Karpas-422 (cell line): ENCODE results near the gene IL19. TPM values are rescaled to one million over a fixed set of nuclear protein-coding genes. Genes with fewer than 3 reads are reported as not detected.

Experiments
- DNase-seq: peaks from one replicate; pipeline ENCODE4 v3.0.0-alpha.2; 2015
- H2AFZ ChIP-seq: fragments of 200-600 bp; sonication (generic); 2 replicates; pipeline ENCODE4 v1.6.1; 2014; ENCODE audit warnings: antibody characterized with exemption, low read length, mixed read lengths
- H3K27ac ChIP-seq: fragments of 200-600 bp; sonication (generic); 2 replicates; pipeline ENCODE4 v1.5.1; 2014; ENCODE audit warnings: mild to moderate bottlenecking, low read length, moderate library complexity
- H3K27me3 ChIP-seq: fragments of 200-600 bp; sonication (generic); 2 replicates; pipeline ENCODE4 v1.6.1; 2014; ENCODE audit warnings: low read length, mixed read lengths
- H3K36me3 ChIP-seq: fragments of 200-600 bp; sonication (generic); 2 replicates; pipeline ENCODE4 v1.6.1; 2014; ENCODE audit warnings: low read length, mixed read lengths; ENCODE audit not compliant: insufficient read depth
- H3K4me1 ChIP-seq: fragments of 200-600 bp; sonication (generic); 2 replicates; pipeline ENCODE4 v1.6.1; 2014; ENCODE audit warnings: mild to moderate bottlenecking, low read length, mixed read lengths
- H3K4me2 ChIP-seq: fragments of 200-600 bp; sonication (generic); 2 replicates; pipeline ENCODE4 v1.6.1; 2014; ENCODE audit warnings: low read length, low read depth, mild to moderate bottlenecking; ENCODE audit not compliant: poor library complexity, severe bottlenecking
- H3K4me3 ChIP-seq: fragments of 200-600 bp; sonication (generic); 2 replicates; pipeline ENCODE4 v1.5.1; 2014; ENCODE audit warnings: mild to moderate bottlenecking, antibody characterized with exemption, low read length, mixed read lengths
- H3K79me2 ChIP-seq: fragments of 200-600 bp; sonication (generic); 2 replicates; pipeline ENCODE4 v1.6.1; 2014; ENCODE audit warnings: mild to moderate bottlenecking, low read length, mixed read lengths
- H3K9ac ChIP-seq: fragments of 200-600 bp; sonication (generic); 2 replicates; pipeline ENCODE4 v1.6.0; 2014; ENCODE audit warnings: low read length
- H3K9me2 ChIP-seq: fragments of 200-600 bp; sonication (generic), shearing (Covaris generic); replicated peaks from 2 replicates; pipeline ENCODE4 v1.6.0; 2014; ENCODE audit warnings: mild to moderate bottlenecking, low read length, moderate library complexity; ENCODE audit not compliant: insufficient read depth
- H3K9me3 ChIP-seq: fragments of 300-700, 200-600 bp; sonication (generic); 2 replicates; pipeline ENCODE4 v1.6.1; 2014; ENCODE audit warnings: low read length, mixed read lengths
- H4K20me1 ChIP-seq: fragments of 200-600 bp; sonication (generic); 2 replicates; pipeline ENCODE4 v1.6.1; 2014; ENCODE audit warnings: mild to moderate bottlenecking, antibody characterized with exemption, low read length, low read depth; ENCODE audit not compliant: insufficient read depth
- total RNA-seq: library from RNA; depleted of rRNA; stranded (reverse); fragments of >200 nt; shearing (Covaris generic); gene quantifications from 2 replicates; pipeline ENCODE4 v1.2.3, GENCODE V29; 2014; ENCODE audit warnings: low replicate concordance

The IL19 gene
- total RNA-seq, 1 experiment from 2014 or later: not detected

DNA sequence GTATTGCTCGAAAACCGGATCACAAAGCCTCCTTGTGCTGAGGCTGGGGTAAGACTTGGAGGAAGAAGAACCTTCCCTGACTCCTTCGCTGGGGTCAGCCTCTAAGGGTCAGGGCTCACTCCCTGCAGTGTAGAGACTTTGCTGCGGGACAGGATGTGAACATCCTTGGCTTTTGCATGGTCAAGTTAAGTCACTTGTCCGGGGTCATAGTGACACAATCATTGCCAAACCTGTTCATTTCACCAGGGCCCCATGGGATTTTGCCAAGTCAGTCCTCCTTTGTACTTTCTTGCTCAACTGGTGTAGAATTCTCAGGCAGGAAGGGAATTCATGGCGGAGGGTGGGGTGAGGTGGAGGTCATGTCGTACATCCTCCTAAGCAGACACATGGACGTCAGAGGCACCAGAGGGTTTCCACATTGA lies 26.4 kb downstream of the IL19 start:
- no peak overlapping the region for H2AFZ ChIP-seq
- H3K9me2 ChIP-seq: no peaks in the 10 kb centered on the region
- no peaks in the 10 kb centered on the region for H3K9me3 ChIP-seq
- no peak overlapping the region for H3K4me3 ChIP-seq
- H4K20me1 ChIP-seq: no peaks in the 10 kb centered on the region
- DNase-seq: no peak
- H3K27ac ChIP-seq: no peak overlapping the region
- H3K27me3 ChIP-seq: no peaks in the 10 kb centered on the region
- H3K4me1 ChIP-seq: no peaks in the 10 kb centered on the region
- H3K79me2 ChIP-seq: no peaks in the 10 kb centered on the region
- no peak overlapping the region for H3K4me2 ChIP-seq
- no peak overlapping the region for H3K9ac ChIP-seq
- H3K36me3 ChIP-seq: no peaks in the 10 kb centered on the region

DNA sequence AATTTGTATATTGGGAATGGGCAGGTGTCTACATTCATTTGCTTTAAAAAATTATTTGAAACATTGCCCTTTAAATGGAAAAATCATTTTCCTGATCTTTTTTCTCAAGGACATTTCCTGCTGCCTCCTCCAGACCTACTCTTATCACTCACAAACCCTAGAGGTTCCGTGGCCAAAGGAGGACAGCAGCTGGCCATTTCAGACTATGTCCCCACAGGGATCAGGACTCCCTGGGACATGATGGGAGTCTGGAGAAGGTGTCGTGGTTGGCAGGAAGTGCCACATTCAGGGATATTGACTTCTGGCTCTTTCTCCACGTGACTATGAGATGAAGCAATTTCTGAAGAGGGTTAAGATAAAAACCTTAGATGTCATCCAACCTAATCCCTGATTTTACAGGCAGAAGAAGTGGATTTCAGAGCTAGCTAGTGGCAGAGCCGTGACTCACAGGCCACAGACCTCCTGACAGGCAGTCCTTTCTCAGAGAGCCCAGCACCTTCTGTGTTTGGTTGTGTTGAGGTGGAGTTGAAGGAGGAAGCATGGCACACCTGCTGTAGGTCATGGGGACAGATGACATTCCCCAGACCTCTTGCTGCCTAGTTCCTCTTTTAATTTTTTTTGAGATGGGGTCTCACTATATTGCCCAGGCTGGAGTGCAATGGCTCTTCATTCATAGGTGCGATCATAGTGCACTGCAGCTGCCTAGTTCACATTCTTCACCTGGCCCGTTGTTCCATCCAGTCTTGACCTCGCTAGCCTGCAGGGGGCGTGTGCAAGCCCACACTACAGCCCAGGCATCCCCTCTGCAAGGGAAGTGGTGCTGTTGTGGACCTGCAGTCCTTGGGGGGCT lies 27.2 kb downstream of the IL19 start:
- H3K79me2 ChIP-seq: no peaks in the 10 kb centered on the region
- DNase-seq: peak; percentile 76
- no peak overlapping the region for H3K4me3 ChIP-seq
- no peaks in the 10 kb centered on the region for H3K27me3 ChIP-seq
- H3K9ac ChIP-seq: no peak overlapping the region
- H3K9me3 ChIP-seq: no peaks in the 10 kb centered on the region
- no peaks in the 10 kb centered on the region for H3K36me3 ChIP-seq
- no peaks in the 10 kb centered on the region for H3K9me2 ChIP-seq
- no peak overlapping the region for H3K27ac ChIP-seq
- H3K4me1 ChIP-seq: no peaks in the 10 kb centered on the region
- H2AFZ ChIP-seq: no peak overlapping the region
- no peak overlapping the region for H3K4me2 ChIP-seq
- no peaks in the 10 kb centered on the region for H4K20me1 ChIP-seq

- Histone ChIP-seq H3K4me3 (no peak overlapping the region), H3K27ac (no peak overlapping the region), H3K9ac (no peak overlapping the region), H3K9me2 (no peaks in the 10 kb centered on the region), H3K27me3 (no peaks in the 10 kb centered on the region), H3K79me2 (no peaks in the 10 kb centered on the region), H3K4me1 (no peaks in the 10 kb centered on the region), H3K4me2 (no peak overlapping the region), H4K20me1 (no peaks in the 10 kb centered on the region), H3K9me3 (no peaks in the 10 kb centered on the region), H2AFZ (no peak overlapping the region), H3K36me3 (no peaks in the 10 kb centered on the region)
- DNase-seq: no peak
These were observed 27.9 kb downstream of the IL19 start for GRCh38 chr1:206798384-206798996.

DNA sequence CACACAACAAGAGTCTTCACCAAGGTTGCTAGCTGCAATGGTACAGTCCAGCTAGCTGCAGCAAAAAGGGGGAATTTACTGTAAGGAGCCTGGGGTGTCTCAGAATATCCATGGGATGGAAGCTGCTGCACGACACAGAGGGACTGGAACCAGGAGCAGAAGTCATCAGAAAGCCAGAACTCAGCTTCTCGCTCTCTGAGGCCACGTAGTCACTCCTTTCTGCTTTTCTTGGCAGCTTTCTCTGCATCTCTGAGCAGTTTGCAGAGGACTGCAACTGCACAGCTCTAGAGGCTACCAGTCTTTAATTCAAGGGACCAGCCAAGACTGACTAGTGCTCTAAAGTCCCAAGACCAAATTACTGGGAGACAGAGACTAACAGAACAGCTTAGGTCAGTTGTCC lies 28.7 kb downstream of the IL19 start:
- DNase-seq: no peak
- no peaks in the 10 kb centered on the region for H3K9me3 ChIP-seq
- no peak overlapping the region for H3K9ac ChIP-seq
- no peak overlapping the region for H3K27ac ChIP-seq
- H3K79me2 ChIP-seq: no peaks in the 10 kb centered on the region
- H3K27me3 ChIP-seq: no peaks in the 10 kb centered on the region
- H3K4me3 ChIP-seq: no peak overlapping the region
- H2AFZ ChIP-seq: no peak overlapping the region
- no peaks in the 10 kb centered on the region for H3K4me1 ChIP-seq
- no peak overlapping the region for H3K4me2 ChIP-seq
- H4K20me1 ChIP-seq: no peaks in the 10 kb centered on the region
- no peaks in the 10 kb centered on the region for H3K36me3 ChIP-seq
- H3K9me2 ChIP-seq: no peaks in the 10 kb centered on the region

DNA sequence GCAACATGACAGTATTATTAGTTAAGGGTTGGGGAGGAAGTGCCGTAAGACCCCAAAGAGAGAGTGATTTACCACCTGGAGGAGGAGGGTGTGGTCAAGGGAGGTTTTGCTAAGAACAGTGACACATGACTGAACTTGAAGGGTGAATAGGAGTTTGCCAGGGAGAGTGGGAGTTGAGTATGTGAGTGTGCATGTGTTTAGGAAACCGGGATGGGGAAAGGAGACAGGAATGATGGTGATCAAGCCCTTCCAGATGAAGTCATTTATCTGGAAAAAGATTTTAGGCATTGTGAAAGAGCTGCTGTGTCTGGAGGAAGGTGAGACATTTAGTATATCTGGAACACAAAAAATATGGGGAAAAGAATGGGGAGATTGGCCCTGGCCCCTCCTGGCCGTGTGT lies 29.8 kb downstream of the IL19 start:
- no peak overlapping the region for H3K4me3 ChIP-seq
- H3K79me2 ChIP-seq: no peaks in the 10 kb centered on the region
- no peak for DNase-seq
- no peaks in the 10 kb centered on the region for H3K9me2 ChIP-seq
- no peak overlapping the region for H3K9ac ChIP-seq
- H3K4me1 ChIP-seq: no peaks in the 10 kb centered on the region
- no peak overlapping the region for H3K27ac ChIP-seq
- no peaks in the 10 kb centered on the region for H3K27me3 ChIP-seq
- no peaks in the 10 kb centered on the region for H4K20me1 ChIP-seq
- H3K9me3 ChIP-seq: no peaks in the 10 kb centered on the region
- H3K4me2 ChIP-seq: no peak overlapping the region
- no peaks in the 10 kb centered on the region for H3K36me3 ChIP-seq
- no peak overlapping the region for H2AFZ ChIP-seq

DNA sequence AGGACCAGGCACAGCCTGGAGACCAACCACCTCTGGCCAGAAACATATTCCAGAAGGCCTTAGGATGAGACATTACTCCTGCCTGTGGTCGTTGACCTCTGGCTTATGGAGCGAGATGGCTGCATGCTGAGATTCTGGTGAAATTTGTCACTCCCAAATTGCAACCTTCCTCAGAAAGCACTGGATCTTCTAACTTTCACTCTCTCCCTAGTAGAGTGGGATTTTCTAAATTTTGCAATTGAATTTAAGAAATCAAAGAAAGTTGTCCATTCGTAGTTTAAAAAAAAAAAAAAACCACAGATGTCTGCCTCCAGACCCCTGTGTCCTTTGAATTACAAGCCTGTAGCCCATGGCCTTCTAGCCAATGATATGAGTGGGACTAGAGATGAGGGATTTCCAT lies 30.3 kb downstream of the IL19 start:
- no peak overlapping the region for H3K27ac ChIP-seq
- H3K9me3 ChIP-seq: no peaks in the 10 kb centered on the region
- H3K4me3 ChIP-seq: no peak overlapping the region
- no peaks in the 10 kb centered on the region for H4K20me1 ChIP-seq
- DNase-seq: no peak
- no peak overlapping the region for H3K4me2 ChIP-seq
- H3K9me2 ChIP-seq: no peaks in the 10 kb centered on the region
- no peaks in the 10 kb centered on the region for H3K4me1 ChIP-seq
- H3K79me2 ChIP-seq: no peaks in the 10 kb centered on the region
- no peak overlapping the region for H2AFZ ChIP-seq
- no peak overlapping the region for H3K9ac ChIP-seq
- H3K36me3 ChIP-seq: no peaks in the 10 kb centered on the region
- no peaks in the 10 kb centered on the region for H3K27me3 ChIP-seq

GRCh38 chr1:206801467-206801866 lies 30.9 kb downstream of the IL19 start:
- Histone ChIP-seq H3K27ac (no peak overlapping the region), H3K9me3 (no peaks in the 10 kb centered on the region), H4K20me1 (no peaks in the 10 kb centered on the region), H3K4me2 (no peak overlapping the region), H3K27me3 (no peaks in the 10 kb centered on the region), H3K4me1 (no peaks in the 10 kb centered on the region), H3K9ac (no peak overlapping the region), H3K4me3 (no peak overlapping the region), H3K79me2 (no peaks in the 10 kb centered on the region), H2AFZ (no peak overlapping the region), H3K36me3 (no peaks in the 10 kb centered on the region), H3K9me2 (no peaks in the 10 kb centered on the region)
- DNase-seq: no peak

DNA sequence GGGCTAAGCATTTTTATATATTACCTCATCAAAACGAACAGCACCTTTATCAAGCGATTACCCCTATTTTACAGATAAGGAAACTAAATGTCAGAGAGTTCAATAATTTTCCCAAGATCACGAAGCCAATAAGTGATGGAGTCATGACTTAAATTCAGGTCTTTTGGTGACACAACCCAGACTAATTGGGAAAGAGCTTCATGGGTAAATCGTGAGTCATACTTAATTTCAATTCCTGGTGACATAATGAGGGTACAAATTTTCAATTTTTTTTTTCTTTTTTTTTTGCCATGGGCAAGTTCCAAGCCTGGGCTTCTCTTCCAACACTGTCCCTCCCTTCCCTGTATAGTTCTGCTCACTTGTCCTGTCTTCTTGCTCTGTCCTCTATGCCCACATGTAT lies 31.8 kb downstream of the IL19 start:
- Histone ChIP-seq H3K9ac (no peak overlapping the region), H2AFZ (no peak overlapping the region), H3K4me2 (no peak overlapping the region), H3K4me1 (no peaks in the 10 kb centered on the region), H3K9me2 (no peaks in the 10 kb centered on the region), H3K9me3 (no peaks in the 10 kb centered on the region), H3K27me3 (no peaks in the 10 kb centered on the region), H4K20me1 (no peaks in the 10 kb centered on the region), H3K27ac (no peak overlapping the region), H3K4me3 (no peak overlapping the region), H3K79me2 (no peaks in the 10 kb centered on the region), H3K36me3 (no peaks in the 10 kb centered on the region)
- DNase-seq: no peak
